Measurements from ENCODE around the gene SH3D21.

SH3D21 gene

DNA sequence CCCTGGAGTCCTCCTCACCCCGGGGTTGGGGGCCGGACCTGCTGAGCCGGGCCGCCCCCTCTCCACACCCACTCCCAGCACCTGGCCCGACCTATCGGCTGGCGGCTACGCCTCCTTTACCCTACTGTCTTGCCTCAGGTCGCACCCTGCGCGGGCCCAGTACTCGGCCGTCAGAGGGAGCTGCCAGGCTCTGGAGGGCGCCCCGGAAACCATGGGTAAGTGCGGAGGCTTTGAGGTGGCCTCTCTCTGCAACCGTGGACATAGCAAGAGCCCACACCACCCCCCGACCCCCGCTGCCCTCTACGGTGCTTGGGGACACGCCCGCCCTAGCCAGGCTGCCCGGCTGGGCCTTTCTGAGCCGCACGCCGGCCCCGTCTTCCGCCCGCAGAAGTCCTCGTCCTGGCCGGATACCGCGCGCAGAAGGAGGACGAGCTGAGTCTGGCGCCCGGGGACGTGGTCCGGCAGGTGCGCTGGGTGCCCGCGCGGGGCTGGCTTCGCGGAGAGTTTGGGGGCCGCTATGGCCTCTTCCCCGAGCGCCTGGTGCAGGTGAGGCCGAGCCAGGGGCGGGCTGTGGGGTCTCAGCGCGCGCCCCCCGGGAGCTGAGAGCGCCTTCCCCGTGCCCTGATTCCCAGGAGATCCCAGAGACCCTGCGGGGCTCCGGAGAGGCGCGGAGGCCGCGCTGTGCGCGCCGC, at the start of gene SH3D21:
SH3D21 (plus strand) TSS at position 159 of the 692 bp plus-strand sequence; CDS start at position 212, 53 bp downstream.
- no peak for DNase-seq (ENCODE audit: low spot score)

DNA sequence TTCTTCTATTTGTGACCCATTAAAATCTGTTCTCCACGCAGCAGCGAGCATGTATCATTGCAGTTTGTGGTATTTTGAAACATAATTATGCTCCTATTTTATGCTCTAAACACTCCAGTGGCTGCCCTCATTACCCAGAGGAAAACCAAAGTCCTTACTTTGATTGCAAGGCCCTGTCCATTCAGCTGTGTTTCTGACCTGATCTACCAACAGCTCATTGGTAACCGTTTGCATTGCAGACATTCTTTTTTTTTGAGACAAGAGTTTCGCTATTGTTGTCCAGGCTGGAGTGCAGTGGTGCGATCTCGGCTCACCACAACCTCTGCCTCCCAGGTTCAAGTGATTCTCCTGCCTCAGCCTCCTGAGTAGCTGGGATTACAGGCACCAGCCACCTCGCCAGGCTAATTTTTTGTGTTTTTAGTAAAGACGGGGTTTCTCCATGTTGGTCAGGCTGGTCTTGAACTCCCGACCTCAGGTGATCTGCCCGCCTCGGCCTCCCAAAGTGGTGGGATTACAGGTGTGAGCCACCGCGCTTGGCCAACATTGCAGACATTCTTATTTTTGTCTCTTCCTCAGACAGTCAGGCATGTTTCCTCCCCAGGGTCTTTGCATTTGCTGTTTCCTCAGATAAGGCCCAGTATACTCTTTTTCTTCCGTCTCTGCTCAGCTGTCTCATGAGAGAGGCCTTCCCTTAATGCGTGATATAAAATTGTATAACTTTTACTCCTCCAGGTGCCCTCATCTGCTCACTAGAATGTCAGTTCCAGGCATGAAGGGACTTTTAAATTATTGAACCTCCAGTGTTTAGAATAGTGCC, 49.4 kb upstream of the SH3D21 start:
- no peak for DNase-seq (ENCODE audit: low spot score)

DNA sequence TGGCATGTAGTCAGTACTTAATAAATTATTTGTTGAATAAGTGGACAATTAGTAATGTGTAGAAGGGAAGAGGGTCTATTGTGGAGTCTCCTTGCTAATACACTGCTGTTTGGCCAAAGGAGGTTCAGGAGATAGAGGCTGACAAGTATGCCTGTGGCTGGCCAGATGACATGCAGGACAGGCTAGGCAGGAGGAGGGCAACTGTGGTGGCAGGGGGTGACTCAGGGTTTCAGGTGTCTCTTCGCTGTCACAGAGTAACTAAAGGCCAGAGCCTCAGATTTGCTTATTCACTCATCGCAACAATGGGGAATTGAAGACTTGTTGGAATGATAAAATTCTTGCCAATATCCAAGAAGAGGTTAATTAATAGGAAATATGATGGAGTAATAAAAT, 48.8 kb upstream of the SH3D21 start:
- DNase-seq (ENCODE audit: low spot score) = no peak

DNA sequence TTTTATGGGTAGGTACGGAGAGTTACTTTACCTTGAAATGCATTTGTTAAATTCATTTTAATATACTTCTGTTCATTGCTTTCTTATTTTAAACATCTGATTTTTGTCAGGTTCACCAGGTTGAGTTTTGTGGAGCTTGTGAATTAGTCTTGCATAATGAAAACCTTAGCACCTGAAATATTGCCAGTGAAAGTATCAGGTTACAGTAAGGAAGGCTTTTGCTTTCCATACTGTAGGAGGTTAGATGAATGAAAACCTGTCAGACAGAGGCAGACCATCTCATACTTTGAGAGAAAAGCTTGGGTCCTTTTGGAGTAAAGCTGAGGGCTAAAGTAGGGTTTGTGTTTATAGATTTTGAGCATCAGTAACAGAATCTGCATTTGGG, 47.2 kb upstream of the SH3D21 start:
- no peak for DNase-seq (ENCODE audit: low spot score)

DNA sequence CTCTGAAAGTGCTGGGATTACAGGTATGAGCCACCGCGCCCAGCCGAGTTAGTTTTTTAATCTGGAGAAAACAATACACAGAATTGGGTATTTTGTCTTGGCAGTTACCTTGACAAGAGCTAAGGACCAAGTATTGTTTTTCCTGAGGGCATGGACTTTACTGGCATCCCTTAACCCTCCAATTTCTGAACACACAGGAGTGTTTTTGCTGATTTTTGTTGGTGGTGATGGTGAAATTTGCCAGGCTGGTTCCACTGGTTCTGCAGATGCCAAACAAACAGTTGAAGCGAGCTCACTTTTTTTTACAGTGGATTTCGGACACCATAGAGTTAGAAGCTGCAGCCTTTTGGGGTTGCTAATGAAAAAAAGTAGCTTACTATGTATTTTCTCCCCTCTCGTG, 37.2 kb upstream of the SH3D21 start:
- no peak for DNase-seq (ENCODE audit: low spot score)

DNA sequence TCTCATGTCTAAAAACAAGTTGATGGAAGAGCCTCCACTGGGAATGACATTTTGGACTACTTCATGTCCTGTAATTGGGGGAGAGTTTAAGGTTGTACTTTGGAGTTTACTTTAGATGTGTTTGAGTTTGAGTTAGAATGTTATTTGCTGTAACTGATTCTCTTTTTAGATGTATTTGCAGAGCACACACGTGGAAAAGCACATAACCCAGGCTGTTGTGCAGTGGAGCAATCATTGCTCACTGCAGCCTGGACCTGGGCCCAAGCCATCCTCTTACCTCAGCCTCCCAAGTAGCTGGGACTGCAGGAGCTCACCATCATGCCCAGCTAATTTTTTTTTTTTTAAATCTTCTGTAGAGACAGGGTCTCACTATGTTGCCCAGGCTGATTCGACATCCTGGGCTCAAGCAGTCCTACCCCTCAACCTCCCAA, 36.7 kb upstream of the SH3D21 start:
- no peak for DNase-seq (ENCODE audit: low spot score)

DNA sequence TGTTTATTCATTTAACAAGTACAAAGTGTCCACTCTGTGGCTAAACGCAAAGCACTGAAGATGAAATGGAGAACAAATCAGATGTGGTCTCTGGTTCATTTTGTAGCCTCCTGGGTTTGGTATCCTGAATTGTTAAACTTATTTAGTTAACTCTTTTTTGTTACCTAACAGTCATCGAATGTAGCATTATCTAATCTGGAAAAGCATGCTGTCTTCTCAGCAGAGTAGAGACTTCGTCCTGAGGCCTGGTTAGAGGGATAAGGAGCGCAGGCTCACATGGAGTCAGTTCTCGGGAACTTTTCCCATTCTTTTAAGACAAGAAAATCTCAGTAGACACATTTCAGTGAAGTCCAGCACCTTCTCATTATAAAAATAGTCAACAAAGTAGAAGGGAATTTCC, 33.1 kb upstream of the SH3D21 start:
- no peak for DNase-seq (ENCODE audit: low spot score)

DNA sequence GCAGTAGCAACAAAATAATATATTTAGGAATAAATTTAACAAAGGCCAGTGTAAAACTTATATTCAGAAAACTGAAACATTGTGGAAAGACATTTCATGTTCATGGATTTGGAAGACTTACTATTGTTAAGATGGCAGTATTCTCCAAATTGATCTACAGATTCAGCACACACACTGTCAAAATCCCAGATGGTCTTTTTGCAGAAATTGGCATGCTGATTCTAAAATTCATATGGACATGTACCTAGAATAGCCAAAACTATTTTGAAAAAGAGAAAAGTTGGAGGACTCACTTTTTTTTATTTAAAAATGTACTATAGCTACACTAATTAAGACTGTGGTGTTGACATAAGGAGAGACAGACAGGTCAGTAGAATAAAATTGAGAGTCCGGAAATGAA, 32.0 kb upstream of the SH3D21 start:
- no peak for DNase-seq (ENCODE audit: low spot score)

DNA sequence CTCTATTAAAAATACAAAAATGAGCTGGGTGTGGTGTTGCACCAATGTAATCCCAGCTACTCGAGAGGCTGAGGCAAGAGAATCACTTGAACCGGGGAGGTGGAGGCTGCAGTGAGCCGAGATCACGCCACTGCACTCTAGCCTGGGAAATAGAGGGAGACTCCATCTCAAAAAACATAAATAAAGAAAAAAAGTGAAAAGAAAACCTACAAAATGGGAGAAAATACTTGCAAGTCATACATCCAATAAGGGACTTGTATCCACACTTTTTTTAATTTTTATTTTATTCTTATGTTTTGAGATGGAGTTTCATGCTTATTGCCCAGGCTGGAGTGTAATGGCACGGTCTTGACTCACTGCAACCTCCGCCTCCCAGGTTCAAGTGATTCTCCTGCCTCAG, 29.5 kb upstream of the SH3D21 start:
- no peak for DNase-seq (ENCODE audit: low spot score)

DNA sequence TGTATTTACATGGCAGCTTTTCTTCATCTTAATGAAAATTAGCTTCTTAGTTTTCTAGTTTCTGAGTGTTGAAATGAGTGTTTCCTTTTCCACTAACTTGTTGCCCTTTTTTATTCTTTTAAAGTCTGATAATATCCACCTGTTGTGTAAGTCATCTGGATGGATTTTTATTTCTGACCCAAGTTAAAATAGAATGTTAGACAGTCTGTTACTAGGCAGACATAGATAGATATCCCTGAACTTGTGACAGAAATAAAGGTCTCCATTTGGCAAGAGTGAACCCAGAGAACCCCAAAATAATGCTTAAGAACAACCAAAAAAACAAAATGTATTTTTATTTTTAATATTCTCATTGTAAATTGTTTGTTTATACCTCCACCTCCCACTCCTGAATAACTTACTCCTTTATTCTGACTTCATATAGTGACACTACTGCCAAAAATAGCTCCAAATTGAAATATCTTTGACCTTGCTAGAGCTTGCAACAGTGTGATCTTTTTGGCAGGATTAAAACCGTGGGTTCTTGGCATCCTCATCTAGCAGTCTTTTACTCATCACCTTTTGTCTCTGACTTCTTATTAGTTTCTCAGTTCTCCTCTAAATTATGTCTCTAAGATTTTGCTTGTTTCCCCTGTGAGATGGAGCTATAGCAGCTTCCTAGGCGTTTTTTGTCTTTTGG, 26.9 kb upstream of the SH3D21 start:
- DNase-seq (ENCODE audit: low spot score) = no peak

DNA sequence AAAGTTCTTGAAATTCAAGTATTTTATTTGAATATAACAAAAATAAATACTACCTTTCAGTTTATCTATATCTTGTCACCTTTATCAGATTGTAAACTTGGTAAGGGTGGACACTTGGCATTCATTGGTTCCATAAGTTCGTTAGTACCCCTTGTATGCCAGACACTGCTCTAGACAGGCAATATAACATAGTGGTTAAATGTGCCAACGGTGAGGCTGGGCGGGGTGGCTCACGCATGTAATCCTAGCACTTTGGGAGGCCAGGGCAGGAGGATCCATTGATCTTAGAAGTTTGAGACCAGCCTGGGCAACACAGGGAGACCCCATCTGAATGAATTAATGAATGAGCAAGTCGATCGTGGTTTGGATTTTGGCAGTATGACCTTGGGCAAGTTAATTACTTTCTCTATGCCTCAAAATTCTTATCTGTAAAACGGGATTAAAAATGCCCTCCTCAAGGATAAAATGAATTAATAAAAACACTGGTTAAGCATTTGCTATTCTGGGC, 26.3 kb upstream of the SH3D21 start:
- DNase-seq (ENCODE audit: low spot score) = no peak

DNA sequence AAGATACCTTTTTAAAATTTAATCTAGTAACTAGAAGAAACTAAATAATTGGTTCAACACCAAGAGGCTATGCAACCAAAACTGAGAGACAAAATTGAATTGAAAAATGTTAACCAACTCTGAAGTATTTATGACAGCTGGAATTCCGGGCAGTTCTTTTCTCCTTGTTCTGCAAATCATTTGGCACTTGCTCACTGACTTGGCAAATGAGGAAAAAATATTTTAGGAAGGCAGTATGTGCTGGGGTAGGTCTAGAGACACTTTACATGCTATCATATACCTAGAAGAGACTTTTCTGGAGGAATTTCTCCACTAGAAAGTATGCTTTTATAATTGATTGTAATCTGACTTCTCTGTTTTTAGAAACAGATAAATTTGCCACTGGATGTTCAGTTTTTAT, 22.1 kb upstream of the SH3D21 start:
- no peak for DNase-seq (ENCODE audit: low spot score)

DNA sequence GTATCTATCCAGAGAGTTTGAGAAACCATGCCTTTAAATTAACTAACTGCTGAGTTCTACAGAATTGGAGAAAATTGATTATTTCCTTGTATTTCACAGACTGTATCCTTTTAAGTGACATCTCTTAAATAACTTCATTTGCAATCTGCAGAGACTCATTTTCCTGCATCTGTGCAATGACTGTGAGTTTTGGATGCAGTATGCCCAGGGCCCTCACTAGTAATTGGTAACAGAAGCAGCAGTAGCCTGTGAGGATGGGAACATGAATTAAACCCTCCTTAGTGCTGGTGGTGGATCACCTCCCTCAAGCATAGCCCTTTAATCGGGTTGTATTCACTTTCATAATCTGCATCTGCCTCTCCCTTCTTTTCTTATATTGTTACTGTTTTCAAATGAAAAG, 21.7 kb upstream of the SH3D21 start:
- DNase-seq (ENCODE audit: low spot score) = no peak

DNA sequence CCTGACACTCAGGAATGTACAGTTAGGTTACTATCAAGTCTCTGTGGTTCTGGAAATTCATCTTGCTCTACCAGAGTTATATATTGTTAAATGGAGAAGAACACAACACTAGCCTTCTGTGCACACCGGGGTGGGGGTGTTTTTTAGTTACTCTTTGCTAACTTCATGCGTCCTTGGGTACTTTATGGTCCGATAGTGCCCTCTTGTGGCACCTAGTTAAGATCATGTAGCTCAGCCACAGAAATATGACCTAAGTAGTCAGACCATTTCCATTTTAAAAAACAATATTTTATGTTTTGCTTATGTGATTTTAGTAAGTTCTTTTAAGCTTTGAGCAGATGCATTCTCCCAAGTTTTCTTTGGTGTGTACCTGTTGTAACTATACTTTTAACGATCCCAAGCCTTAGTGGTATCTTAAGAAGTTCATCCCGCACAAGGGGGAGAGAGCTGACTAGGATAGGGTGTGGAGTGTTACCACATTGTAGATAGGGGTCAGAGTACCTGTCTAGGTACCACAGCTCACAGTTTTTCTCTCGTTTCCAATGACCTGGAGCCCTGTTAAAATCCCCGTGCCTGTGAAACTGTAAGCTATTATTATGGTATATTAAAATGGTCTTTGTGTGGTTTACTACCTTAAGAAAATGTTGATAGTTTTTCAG, 20.6 kb upstream of the SH3D21 start:
- peak; percentile 80 for DNase-seq (ENCODE audit: low spot score)

DNA sequence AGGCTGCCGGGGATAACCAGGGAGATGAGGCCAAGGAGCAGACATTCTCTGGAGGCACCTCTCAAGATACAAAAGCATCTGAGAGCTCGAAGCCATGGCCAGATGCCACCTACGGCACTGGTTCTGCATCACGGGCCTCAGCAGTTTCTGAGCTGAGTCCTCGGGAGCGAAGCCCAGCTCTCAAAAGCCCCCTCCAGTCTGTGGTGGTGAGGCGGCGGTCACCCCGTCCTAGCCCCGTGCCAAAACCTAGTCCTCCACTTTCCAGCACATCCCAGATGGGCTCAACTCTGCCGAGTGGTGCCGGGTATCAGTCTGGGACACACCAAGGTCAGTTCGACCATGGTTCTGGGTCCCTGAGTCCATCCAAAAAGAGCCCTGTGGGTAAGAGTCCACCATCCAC, 19.4 kb upstream of the SH3D21 start:
- DNase-seq (ENCODE audit: low spot score) = no peak

DNA sequence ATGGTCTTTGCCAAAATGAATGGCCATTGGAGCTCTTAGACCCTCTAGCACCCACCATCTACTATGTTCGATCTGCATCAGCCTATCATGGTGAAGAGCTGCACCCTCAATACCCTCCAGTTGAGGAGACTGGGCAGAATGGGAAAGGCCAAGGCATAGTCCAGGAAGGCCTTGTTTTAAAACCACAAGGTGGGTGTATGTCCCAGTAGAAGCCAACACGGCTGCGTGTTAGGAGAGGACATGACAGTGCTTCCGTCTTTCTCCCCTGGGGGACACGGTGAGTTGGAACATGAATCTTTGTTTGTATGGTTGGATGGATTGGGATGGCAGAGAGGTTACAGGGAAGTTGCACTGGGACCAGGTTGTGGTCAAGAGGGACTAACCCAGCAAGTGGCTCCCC, 18.6 kb upstream of the SH3D21 start:
- no peak for DNase-seq (ENCODE audit: low spot score)

DNA sequence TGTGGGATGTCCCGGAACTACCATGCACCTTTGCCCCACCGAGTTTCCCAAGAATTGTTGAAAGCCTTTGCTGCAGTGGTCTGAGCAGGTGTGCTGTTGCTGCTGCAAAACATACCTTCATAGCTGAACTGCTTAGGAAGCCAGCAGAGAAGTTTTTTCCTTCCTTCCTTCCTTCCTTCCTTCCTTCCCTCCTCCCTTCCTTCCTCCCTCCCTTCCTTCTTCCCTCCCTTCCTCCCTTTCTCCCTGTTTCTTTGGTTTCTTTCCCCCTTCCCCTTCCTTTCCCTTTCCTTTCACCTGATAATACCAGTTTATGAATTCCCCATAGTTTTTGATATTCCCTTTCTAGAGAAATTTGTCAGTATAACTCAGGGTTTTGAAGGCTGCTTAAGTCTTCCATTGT, 10.8 kb upstream of the SH3D21 start:
- DNase-seq (ENCODE audit: low spot score) = no peak

DNA sequence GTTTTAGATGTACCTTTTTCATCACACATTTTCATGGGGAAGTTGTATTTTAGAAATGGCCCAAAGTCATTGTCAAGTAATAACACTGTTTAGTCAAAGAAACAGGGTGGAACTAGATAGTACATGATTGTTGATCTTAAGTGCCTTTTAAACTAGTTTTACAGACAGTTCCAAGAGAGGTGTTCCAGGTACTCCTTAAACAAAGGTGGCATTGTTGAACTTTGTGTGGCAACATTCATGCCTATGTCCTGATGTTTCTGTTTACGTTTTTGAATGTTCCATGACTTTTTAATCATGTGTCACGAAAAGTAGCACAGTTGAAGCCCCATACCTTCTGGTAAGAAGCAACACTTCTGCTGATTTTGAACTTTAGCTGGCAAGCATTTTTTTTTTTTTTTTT, 9.1 kb upstream of the SH3D21 start:
- DNase-seq (ENCODE audit: low spot score) = no peak

DNA sequence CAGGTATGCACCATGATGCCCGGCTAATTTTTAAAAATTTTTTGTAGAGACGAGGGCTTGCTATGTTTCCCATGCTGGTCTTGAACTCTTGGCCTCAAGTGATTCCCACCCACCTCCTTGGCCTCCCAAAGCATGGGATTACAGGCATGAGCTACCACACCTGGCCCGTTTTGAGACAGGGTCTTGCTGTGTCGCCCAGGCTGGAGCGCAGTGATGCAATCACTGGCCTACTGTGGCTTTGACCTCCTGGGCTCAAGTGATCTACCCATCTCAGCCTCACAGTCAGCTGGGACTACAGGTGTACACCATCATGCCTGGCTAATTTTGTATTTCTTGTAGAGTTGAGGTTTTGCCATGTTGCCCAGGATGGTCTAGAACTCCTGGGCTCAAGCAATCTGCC, 7.5 kb upstream of the SH3D21 start:
- no peak for DNase-seq (ENCODE audit: low spot score)

DNA sequence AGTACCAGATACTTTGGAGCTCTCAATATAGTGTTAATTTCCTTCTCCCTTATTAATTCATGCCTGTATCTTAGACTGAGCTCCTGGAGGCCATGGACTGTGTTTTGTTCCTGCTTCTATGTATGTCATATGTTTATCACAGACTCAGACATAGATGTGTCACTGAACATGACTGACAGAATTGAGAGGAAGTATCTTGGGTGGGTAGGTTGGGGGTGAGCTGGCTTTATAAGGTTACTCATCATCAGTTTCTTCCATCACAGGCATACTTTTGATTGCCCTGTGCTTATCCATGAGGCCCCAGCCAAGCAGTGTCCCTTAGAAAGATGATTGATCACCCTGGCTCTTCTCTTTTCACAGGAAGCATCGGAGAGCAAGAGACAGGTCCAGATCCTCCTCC, 5.6 kb upstream of the SH3D21 start:
- DNase-seq (ENCODE audit: low spot score) = no peak

DNA sequence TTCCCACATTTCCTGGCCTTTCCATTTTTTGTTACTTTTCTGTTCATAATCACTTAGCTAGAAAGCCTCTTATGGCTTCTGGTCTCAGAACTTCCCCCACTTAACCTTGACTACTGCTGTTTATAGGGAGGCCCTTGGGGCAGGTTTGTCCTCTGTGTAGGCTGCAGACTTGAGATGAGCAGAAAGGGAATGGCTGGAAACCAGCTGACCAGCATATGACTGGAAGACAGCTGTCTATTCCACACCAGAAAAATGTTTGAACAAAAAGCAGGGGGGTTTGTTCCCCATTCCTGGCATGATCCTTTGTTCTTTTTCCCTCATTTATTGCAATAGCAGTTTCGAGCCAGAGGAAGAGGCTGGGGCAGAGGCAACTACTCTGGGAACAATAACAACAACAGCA, 4.9 kb upstream of the SH3D21 start:
- DNase-seq (ENCODE audit: low spot score) = peak; percentile 61

DNA sequence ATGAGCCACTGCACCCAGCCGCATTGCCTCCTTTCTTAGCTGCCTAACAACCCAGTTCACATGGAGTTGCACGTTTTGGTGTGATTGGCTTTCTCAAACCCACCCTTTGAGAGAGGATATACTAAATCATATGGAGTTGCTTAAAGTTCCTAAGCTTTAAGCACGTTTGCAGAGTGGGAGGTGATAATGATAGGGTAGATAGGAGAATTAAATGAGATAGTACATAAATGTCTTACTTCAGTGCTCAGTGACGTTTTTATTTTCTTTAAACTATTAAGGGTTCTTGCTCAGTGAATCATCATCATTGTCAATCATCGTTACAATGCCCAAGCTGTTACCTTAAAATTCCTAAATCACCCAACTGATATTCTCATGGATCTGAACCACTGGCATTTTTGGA, 2.9 kb upstream of the SH3D21 start:
- no peak for DNase-seq (ENCODE audit: low spot score)
